Activated naive CD4-positive, alpha-beta T cell treated with anti-CD3 and anti-CD28 coated beads, Interleukin-2, amount 50 U/mL, for 72 hours (primary cell): Measurements from ENCODE around the gene SLC23A1. TPM values are rescaled to one million over a fixed set of nuclear protein-coding genes. Genes with fewer than 3 reads are reported as not detected.

Experiments
- ATAC-seq, 2 donors: fragments of 150-1000 bp; cut with Tn5 transposase; 2 replicates each; pipeline ENCODE4 v1.10.0; 2021; ENCODE audit warnings: mild to moderate bottlenecking in 2 of 2, moderate library complexity in 2 of 2
- DNase-seq, 2 donors: peaks; one replicate each; pipeline ENCODE4 v3.0.0; 2021 to 2022; ENCODE audit warnings: low spot score in 2 of 2
- H3K27ac Mint-ChIP-seq, 2 donors: one replicate each; pipeline ENCODE4 v1.8.0; 2022; ENCODE audit warnings: mild to moderate bottlenecking in 2 of 2, mixed read lengths in 2 of 2
- H3K36me3 Mint-ChIP-seq, 2 donors: one replicate each; pipeline ENCODE4 v1.8.0; 2022; ENCODE audit warnings: mixed read lengths in 2 of 2
- H3K9me3 Mint-ChIP-seq, 2 donors: one replicate each; pipeline ENCODE4 v1.8.0; 2022; ENCODE audit warnings: mixed read lengths in 2 of 2
- total RNA-seq, 2 donors: library from RNA; stranded (reverse); gene quantifications; one replicate each; pipeline ENCODE4 v1.2.3, GENCODE V29; 2022

Gene SLC23A1
- total RNA-seq, 2 donors from 2014 or later: 0.25 to 2.3 TPM

- no peaks in the 10 kb centered on the region for H3K36me3 Mint-ChIP-seq
- ATAC-seq: peak in 1 of 2 donors; percentile 10
- H3K27ac Mint-ChIP-seq: peak overlapping the region; percentile 69 to 73
- peak in 1 of 2 donors; percentile 18 for DNase-seq
- H3K9me3 Mint-ChIP-seq: no peaks in the 10 kb centered on the region
Observed at GRCh38 chr5:139385061-139386049, 2.3 kb upstream of the SLC23A1 start.

GRCh38 chr5:139384591-139385051, 1.5 kb upstream of the SLC23A1 start:
- ATAC-seq (no peak), DNase-seq (no peak)
- H3K27ac Mint-ChIP-seq: peak overlapping the region; percentile 73 to 86
- no peaks in the 10 kb centered on the region for H3K9me3 Mint-ChIP-seq
- H3K36me3 Mint-ChIP-seq: no peaks in the 10 kb centered on the region

- DNase-seq (no peak), ATAC-seq (no peak)
- H3K27ac Mint-ChIP-seq: peak overlapping the region; percentile 73 to 86
- no peaks in the 10 kb centered on the region for H3K9me3 Mint-ChIP-seq
- no peaks in the 10 kb centered on the region for H3K36me3 Mint-ChIP-seq
Observed at GRCh38 chr5:139383993-139384590, 995 bp upstream of the SLC23A1 start.

GRCh38 chr5:139382807-139383206, 290 bp downstream of the SLC23A1 start:
- DNase-seq (no peak), ATAC-seq (no peak)
- H3K27ac Mint-ChIP-seq: no peak overlapping the region
- H3K36me3 Mint-ChIP-seq: no peaks in the 10 kb centered on the region
- no peaks in the 10 kb centered on the region for H3K9me3 Mint-ChIP-seq

- DNase-seq: no peak
- H3K36me3 Mint-ChIP-seq: no peaks in the 10 kb centered on the region
- H3K9me3 Mint-ChIP-seq: no peaks in the 10 kb centered on the region
- ATAC-seq: no peak
- no peak overlapping the region for H3K27ac Mint-ChIP-seq
Observed at GRCh38 chr5:139381837-139382761, 998 bp downstream of the SLC23A1 start.

GRCh38 chr5:139379626-139380449, 3.3 kb downstream of the SLC23A1 start:
- DNase-seq (no peak), ATAC-seq (peak in 1 of 2 donors; percentile 6)
- H3K9me3 Mint-ChIP-seq: no peaks in the 10 kb centered on the region
- peak overlapping the region; percentile 0 to 15 for H3K27ac Mint-ChIP-seq
- H3K36me3 Mint-ChIP-seq: no peaks in the 10 kb centered on the region

GRCh38 chr5:139378941-139379361, 4.1 kb downstream of the SLC23A1 start:
- ATAC-seq (no peak), DNase-seq (no peak)
- Mint-ChIP-seq H3K9me3 (no peaks in the 10 kb centered on the region), H3K36me3 (no peaks in the 10 kb centered on the region), H3K27ac (peak overlapping the region in 1 of 2 donors; percentile 0)

GRCh38 chr5:139378101-139378825, 4.8 kb downstream of the SLC23A1 start:
- Mint-ChIP-seq H3K27ac (no peak overlapping the region), H3K9me3 (no peaks in the 10 kb centered on the region), H3K36me3 (no peaks in the 10 kb centered on the region)
- DNase-seq (no peak), ATAC-seq (no peak)

GRCh38 chr5:139377226-139377625, 5.9 kb downstream of the SLC23A1 start:
- Mint-ChIP-seq H3K9me3 (no peaks in the 10 kb centered on the region), H3K36me3 (no peaks in the 10 kb centered on the region), H3K27ac (no peak overlapping the region)
- ATAC-seq (no peak), DNase-seq (no peak)

- Mint-ChIP-seq H3K9me3 (no peaks in the 10 kb centered on the region), H3K27ac (peak overlapping the region in 1 of 2 donors; percentile 23), H3K36me3 (no peaks in the 10 kb centered on the region)
- DNase-seq: no peak
- ATAC-seq: no peak
Observed at GRCh38 chr5:139376364-139376763, 6.7 kb downstream of the SLC23A1 start.

GRCh38 chr5:139374909-139375308, 8.2 kb downstream of the SLC23A1 start:
- Mint-ChIP-seq H3K36me3 (no peaks in the 10 kb centered on the region), H3K27ac (no peak overlapping the region), H3K9me3 (no peaks in the 10 kb centered on the region)
- DNase-seq: no peak
- ATAC-seq: no peak

GRCh38 chr5:139371482-139372435, 11.3 kb downstream of the SLC23A1 start:
- ATAC-seq (peak in 1 of 2 donors; percentile 24), DNase-seq (no peak)
- H3K9me3 Mint-ChIP-seq: no peaks in the 10 kb centered on the region
- H3K36me3 Mint-ChIP-seq: no peaks in the 10 kb centered on the region
- no peak overlapping the region for H3K27ac Mint-ChIP-seq

GRCh38 chr5:139369181-139369580, 13.9 kb downstream of the SLC23A1 start:
- H3K36me3 Mint-ChIP-seq: peaks cover 0 to 5% of the 10 kb centered on the region in 2 donors
- DNase-seq (no peak), ATAC-seq (no peak)
- H3K27ac Mint-ChIP-seq: no peak overlapping the region
- H3K9me3 Mint-ChIP-seq: no peaks in the 10 kb centered on the region

- DNase-seq: no peak
- peaks cover 0 to 11% of the 10 kb centered on the region in 2 donors for H3K36me3 Mint-ChIP-seq
- no peak for ATAC-seq
- H3K9me3 Mint-ChIP-seq: no peaks in the 10 kb centered on the region
- H3K27ac Mint-ChIP-seq: no peak overlapping the region
Observed at GRCh38 chr5:139368613-139369012, 14.5 kb downstream of the SLC23A1 start.
